Epithelial cell of esophagus (primary cell): ENCODE measurements around the gene GPT2.
A peak's percentile ranks its signal among the peaks of the same experiment; 100 is the strongest.

Source experiments
- DNase-seq: peaks from one replicate; pipeline ENCODE4 v3.0.0; 2010; ENCODE audit warnings: low read depth
- H3K4me3 ChIP-seq: 2 replicates; pipeline ENCODE4 v1.5.1; 2011; ENCODE audit warnings: mild to moderate bottlenecking, low read length, control low read depth
- TF ChIP-seq, protein P1 (sequence below): IDR thresholded peaks from 2 replicates; pipeline ENCODE4 v1.5.1; 2011; ENCODE audit warnings: low read depth, mild to moderate bottlenecking, low read length, control low read depth, inconsistent platforms; ENCODE audit not compliant: insufficient read depth; ENCODE audit errors: missing control alignments

Gene GPT2

GRCh38 chr16:46845952-46846351 is 38.2 kb upstream of the GPT2 start:
- no peak overlapping the region for H3K4me3 ChIP-seq
- TF ChIP-seq, protein P1, sequence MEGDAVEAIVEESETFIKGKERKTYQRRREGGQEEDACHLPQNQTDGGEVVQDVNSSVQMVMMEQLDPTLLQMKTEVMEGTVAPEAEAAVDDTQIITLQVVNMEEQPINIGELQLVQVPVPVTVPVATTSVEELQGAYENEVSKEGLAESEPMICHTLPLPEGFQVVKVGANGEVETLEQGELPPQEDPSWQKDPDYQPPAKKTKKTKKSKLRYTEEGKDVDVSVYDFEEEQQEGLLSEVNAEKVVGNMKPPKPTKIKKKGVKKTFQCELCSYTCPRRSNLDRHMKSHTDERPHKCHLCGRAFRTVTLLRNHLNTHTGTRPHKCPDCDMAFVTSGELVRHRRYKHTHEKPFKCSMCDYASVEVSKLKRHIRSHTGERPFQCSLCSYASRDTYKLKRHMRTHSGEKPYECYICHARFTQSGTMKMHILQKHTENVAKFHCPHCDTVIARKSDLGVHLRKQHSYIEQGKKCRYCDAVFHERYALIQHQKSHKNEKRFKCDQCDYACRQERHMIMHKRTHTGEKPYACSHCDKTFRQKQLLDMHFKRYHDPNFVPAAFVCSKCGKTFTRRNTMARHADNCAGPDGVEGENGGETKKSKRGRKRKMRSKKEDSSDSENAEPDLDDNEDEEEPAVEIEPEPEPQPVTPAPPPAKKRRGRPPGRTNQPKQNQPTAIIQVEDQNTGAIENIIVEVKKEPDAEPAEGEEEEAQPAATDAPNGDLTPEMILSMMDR = no peak
- DNase-seq = no peak

- DNase-seq = no peak
- H3K4me3 ChIP-seq = no peak overlapping the region
- TF ChIP-seq, protein P1 = no peak
These were observed 35.1 kb upstream of the GPT2 start for GRCh38 chr16:46848768-46849764.

GRCh38 chr16:46850619-46851555 is 33.3 kb upstream of the GPT2 start:
- no peak for DNase-seq
- H3K4me3 ChIP-seq = no peak overlapping the region
- TF ChIP-seq, protein P1 = no peak

GRCh38 chr16:46852130-46852529 is 32.0 kb upstream of the GPT2 start:
- H3K4me3 ChIP-seq = no peak overlapping the region
- TF ChIP-seq, protein P1 = no peak
- no peak for DNase-seq

DNA sequence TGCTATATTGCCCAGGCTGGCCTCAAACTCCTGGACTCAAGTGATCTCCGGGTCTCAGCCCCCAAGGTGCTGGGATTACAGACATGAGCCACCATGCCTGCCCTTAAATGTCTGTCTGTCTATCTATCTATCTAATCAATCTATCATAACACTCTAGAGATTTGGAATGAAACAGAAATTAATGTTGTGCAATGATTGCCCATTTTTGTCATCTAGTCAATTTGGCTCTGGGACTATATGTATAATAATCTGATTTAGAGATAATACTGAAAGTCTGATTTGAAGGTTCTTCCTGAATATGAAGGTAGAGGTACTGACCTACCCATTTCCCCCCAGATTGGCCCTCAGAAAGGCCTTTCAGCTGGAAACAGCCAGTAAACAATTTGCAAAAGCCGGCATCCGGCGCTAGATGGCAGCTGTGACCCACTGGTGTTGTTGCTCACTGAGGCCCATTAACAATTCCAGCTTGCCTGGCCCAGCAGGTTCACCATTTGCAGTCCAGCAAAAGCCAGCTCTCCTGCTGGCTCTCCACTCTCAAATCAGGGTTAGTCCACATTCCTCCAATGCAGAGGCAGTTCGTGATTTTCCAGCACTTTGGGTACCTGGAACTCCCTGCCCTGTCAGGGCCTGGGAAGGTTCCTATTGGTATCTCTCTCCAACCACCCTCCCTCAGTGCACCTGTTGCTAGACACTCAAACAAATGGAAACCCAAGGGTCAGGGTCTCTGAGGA is 30.3 kb upstream of the GPT2 start:
- TF ChIP-seq, protein P1 = peak; percentile 95
- H3K4me3 ChIP-seq = no peak overlapping the region
- peak; percentile 76 for DNase-seq

GRCh38 chr16:46854846-46855245 is 29.3 kb upstream of the GPT2 start:
- TF ChIP-seq, protein P1 = no peak
- DNase-seq = no peak

More at GRCh38 chr16:46854846-46855245, 29.3 kb upstream of the GPT2 start:
- H3K4me3 ChIP-seq = no peak overlapping the region
